ENCODE results near the gene MAP4K5.

DNA sequence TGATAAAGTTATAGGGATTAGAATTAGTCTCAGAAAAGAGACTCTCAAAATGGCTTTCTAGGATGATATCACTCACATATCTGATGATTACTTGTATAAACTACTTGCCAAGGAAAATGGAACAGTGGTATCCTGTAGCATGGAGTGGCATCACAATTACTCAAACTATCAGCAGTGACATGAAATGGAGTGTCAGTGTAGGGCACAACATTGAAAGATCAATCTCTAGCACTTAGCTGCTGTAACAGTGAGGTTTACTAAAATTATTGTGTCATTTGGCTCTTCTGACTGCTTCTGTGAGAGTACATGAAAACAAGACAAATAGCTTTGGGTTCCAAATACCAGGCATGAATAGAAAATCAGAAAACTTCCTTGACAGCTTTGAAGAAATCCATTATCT is 6.7 kb upstream of the MAP4K5 start:
- TF ChIP-seq, protein P1, sequence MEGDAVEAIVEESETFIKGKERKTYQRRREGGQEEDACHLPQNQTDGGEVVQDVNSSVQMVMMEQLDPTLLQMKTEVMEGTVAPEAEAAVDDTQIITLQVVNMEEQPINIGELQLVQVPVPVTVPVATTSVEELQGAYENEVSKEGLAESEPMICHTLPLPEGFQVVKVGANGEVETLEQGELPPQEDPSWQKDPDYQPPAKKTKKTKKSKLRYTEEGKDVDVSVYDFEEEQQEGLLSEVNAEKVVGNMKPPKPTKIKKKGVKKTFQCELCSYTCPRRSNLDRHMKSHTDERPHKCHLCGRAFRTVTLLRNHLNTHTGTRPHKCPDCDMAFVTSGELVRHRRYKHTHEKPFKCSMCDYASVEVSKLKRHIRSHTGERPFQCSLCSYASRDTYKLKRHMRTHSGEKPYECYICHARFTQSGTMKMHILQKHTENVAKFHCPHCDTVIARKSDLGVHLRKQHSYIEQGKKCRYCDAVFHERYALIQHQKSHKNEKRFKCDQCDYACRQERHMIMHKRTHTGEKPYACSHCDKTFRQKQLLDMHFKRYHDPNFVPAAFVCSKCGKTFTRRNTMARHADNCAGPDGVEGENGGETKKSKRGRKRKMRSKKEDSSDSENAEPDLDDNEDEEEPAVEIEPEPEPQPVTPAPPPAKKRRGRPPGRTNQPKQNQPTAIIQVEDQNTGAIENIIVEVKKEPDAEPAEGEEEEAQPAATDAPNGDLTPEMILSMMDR (IDR thresholded peaks at IDR 0.05) = no peak
- TF ChIP-seq POLR2A (IDR thresholded peaks at IDR 0.05) (no peak), EP300 (IDR thresholded peaks at IDR 0.05) (no peak)
